IPS-NIHi7 (cell line): ENCODE measurements around the gene ITPR1.

Experiments used
- DNase-seq: peaks from one replicate; pipeline ENCODE4 v3.0.0; 2012; ENCODE audit warnings: mixed read lengths; ENCODE audit errors: extremely low spot score

The ITPR1 gene

GRCh38 chr3:4685673-4686345, 192.7 kb downstream of the ITPR1 start:
- no peak for DNase-seq

GRCh38 chr3:4686619-4687018, 193.5 kb downstream of the ITPR1 start:
- no peak for DNase-seq

GRCh38 chr3:4687167-4687566, 194.0 kb downstream of the ITPR1 start:
- no peak for DNase-seq

- DNase-seq: no peak
Observed at GRCh38 chr3:4687596-4687995, 194.4 kb downstream of the ITPR1 start.

GRCh38 chr3:4688411-4688810, 195.3 kb downstream of the ITPR1 start:
- DNase-seq: no peak

- no peak for DNase-seq
Observed at GRCh38 chr3:4689021-4689420, 195.9 kb downstream of the ITPR1 start.

- no peak for DNase-seq
Observed at GRCh38 chr3:4690277-4690676, 197.1 kb downstream of the ITPR1 start.

GRCh38 chr3:4693620-4694019, 200.5 kb downstream of the ITPR1 start:
- no peak for DNase-seq

- DNase-seq: no peak
Observed at GRCh38 chr3:4695846-4696245, 202.7 kb downstream of the ITPR1 start.

GRCh38 chr3:4696266-4696665, 203.1 kb downstream of the ITPR1 start:
- no peak for DNase-seq

GRCh38 chr3:4698125-4698821, 205.1 kb downstream of the ITPR1 start:
- DNase-seq: no peak

GRCh38 chr3:4703054-4703480, 209.9 kb downstream of the ITPR1 start:
- DNase-seq: no peak

- no peak for DNase-seq
Observed at GRCh38 chr3:4704552-4704951, 211.4 kb downstream of the ITPR1 start.

GRCh38 chr3:4707324-4707723, 214.2 kb downstream of the ITPR1 start:
- DNase-seq: no peak

- no peak for DNase-seq
Observed at GRCh38 chr3:4708230-4708629, 215.1 kb downstream of the ITPR1 start.

- DNase-seq: no peak
Observed at GRCh38 chr3:4709341-4709740, 216.2 kb downstream of the ITPR1 start.

GRCh38 chr3:4710191-4710590, 217.0 kb downstream of the ITPR1 start:
- no peak for DNase-seq

- DNase-seq: no peak
Observed at GRCh38 chr3:4711680-4711992, 218.5 kb downstream of the ITPR1 start.

- DNase-seq: no peak
Observed at GRCh38 chr3:4712109-4712508, 219.0 kb downstream of the ITPR1 start.

GRCh38 chr3:4714045-4714444, 220.9 kb downstream of the ITPR1 start:
- DNase-seq: no peak

- no peak for DNase-seq
Observed at GRCh38 chr3:4716266-4716665, 223.1 kb downstream of the ITPR1 start.

GRCh38 chr3:4716706-4717362, 223.7 kb downstream of the ITPR1 start:
- DNase-seq: no peak

GRCh38 chr3:4717363-4717740, 224.2 kb downstream of the ITPR1 start:
- DNase-seq: no peak
